Kidney epithelial cell (primary cell): ENCODE data around the gene U2AF1L4. TPM values are rescaled to one million over a fixed set of nuclear protein-coding genes. Genes with fewer than 3 reads are reported as not detected.

Source experiments
- DNase-seq: peaks from one replicate; pipeline ENCODE4 v3.0.0-alpha.2; 2010; ENCODE audit warnings: low read depth
- H3K27me3 ChIP-seq: 2 replicates; pipeline ENCODE4 v1.6.0; 2011; ENCODE audit warnings: low read length; ENCODE audit not compliant: control insufficient read depth, insufficient read depth
- H3K36me3 ChIP-seq: 2 replicates; pipeline ENCODE4 v1.5.1; 2011; ENCODE audit warnings: low read length; ENCODE audit not compliant: control insufficient read depth, insufficient read depth
- H3K4me3 ChIP-seq: 2 replicates; pipeline ENCODE4 v1.5.1; 2011; ENCODE audit warnings: low read depth, mild to moderate bottlenecking, control low read depth, low read length
- CTCF ChIP-seq: IDR thresholded peaks from 2 replicates; pipeline ENCODE4 v1.5.1; 2011; ENCODE audit warnings: mild to moderate bottlenecking, moderate library complexity, low read length, control low read depth, inconsistent platforms; ENCODE audit not compliant: insufficient read depth, poor library complexity, severe bottlenecking
- total RNA-seq: library from RNA; depleted of rRNA; stranded (reverse); fragments of >200 nt; gene quantifications from 2 replicates; pipeline ENCODE4 v1.2.3, GENCODE V29; 2015

The U2AF1L4 gene
- total RNA-seq, 1 donor from 2014 or later, result 15.5 TPM

GRCh38 chr19:35781650-35782049, 36.4 kb upstream of the U2AF1L4 start:
- Histone ChIP-seq H3K36me3 (no peaks in the 10 kb centered on the region), H3K27me3 (no peaks in the 10 kb centered on the region), H3K4me3 (no peak overlapping the region)
- no peak for TF ChIP-seq CTCF
- DNase-seq, result no peak

GRCh38 chr19:35780717-35781116, 35.5 kb upstream of the U2AF1L4 start:
- no peak for DNase-seq
- no peaks in the 10 kb centered on the region for H3K36me3 ChIP-seq
- TF ChIP-seq CTCF, result no peak
- H3K4me3 ChIP-seq, result no peak overlapping the region
- no peaks in the 10 kb centered on the region for H3K27me3 ChIP-seq

GRCh38 chr19:35780058-35780457, 34.8 kb upstream of the U2AF1L4 start:
- Histone ChIP-seq H3K36me3 (no peaks in the 10 kb centered on the region), H3K4me3 (no peak overlapping the region), H3K27me3 (no peaks in the 10 kb centered on the region)
- no peak for TF ChIP-seq CTCF
- no peak for DNase-seq

- TF ChIP-seq CTCF, result no peak
- H3K36me3 ChIP-seq, result no peaks in the 10 kb centered on the region
- no peaks in the 10 kb centered on the region for H3K27me3 ChIP-seq
- DNase-seq, result no peak
- no peak overlapping the region for H3K4me3 ChIP-seq
These were observed 33.8 kb upstream of the U2AF1L4 start for GRCh38 chr19:35779033-35779432.

GRCh38 chr19:35777961-35778360, 32.7 kb upstream of the U2AF1L4 start:
- no peaks in the 10 kb centered on the region for H3K36me3 ChIP-seq
- no peak for TF ChIP-seq CTCF
- no peak for DNase-seq

GRCh38 chr19:35777086-35777841, 32.0 kb upstream of the U2AF1L4 start:
- Histone ChIP-seq H3K27me3 (no peaks in the 10 kb centered on the region), H3K4me3 (no peak overlapping the region), H3K36me3 (no peaks in the 10 kb centered on the region)
- no peak for TF ChIP-seq CTCF
- no peak for DNase-seq

More at GRCh38 chr19:35777961-35778360, 32.7 kb upstream of the U2AF1L4 start:
- H3K4me3 ChIP-seq, result no peak overlapping the region
- no peaks in the 10 kb centered on the region for H3K27me3 ChIP-seq
